Measurements from ENCODE around the gene AKIRIN1. TPM values are rescaled to one million over a fixed set of nuclear protein-coding genes. Genes with fewer than 3 reads are reported as not detected.
"Not testable (repeated sequence)": the region's sequence is repeated elsewhere in the genome, so short reads cannot be mapped to it uniquely, and the experiment has no call there.

Gene AKIRIN1
- total RNA-seq, 2 donors from 2014 or later: 73.9 to 74.6 TPM

GRCh38 chr1:39034114-39034654 lies 43.1 kb downstream of the AKIRIN1 start:
- DNase-seq (no peak), ATAC-seq (replicated peaks in 1 of 2) (no peak)
- no peaks in the 10 kb centered on the region for H3K27me3 Mint-ChIP-seq (ENCODE audit: low read depth)
- H3K4me1 Mint-ChIP-seq (ENCODE audit: low read depth): peaks cover 47% of the 10 kb centered on the region
- no peaks in the 10 kb centered on the region for H3K9me3 Mint-ChIP-seq
- peak overlapping the region; percentile 73 to 93 for H3K4me3 Mint-ChIP-seq
- H3K27ac Mint-ChIP-seq: peak overlapping the region; percentile 89
- H3K36me3 Mint-ChIP-seq (ENCODE audit: insufficient read depth in 2 of 2): peaks cover 16 to 34% of the 10 kb centered on the region in 2 donors

GRCh38 chr1:39036678-39037077 lies 45.6 kb downstream of the AKIRIN1 start:
- peaks cover 41% of the 10 kb centered on the region for H3K4me1 Mint-ChIP-seq (ENCODE audit: low read depth)
- H3K27ac Mint-ChIP-seq: no peak overlapping the region
- H3K9me3 Mint-ChIP-seq: no peaks in the 10 kb centered on the region
- ATAC-seq (replicated peaks in 1 of 2) (no peak), DNase-seq (no peak)
- H3K36me3 Mint-ChIP-seq (ENCODE audit: insufficient read depth in 2 of 2): peaks cover 12 to 26% of the 10 kb centered on the region in 2 donors
- no peaks in the 10 kb centered on the region for H3K27me3 Mint-ChIP-seq (ENCODE audit: low read depth)
- H3K4me3 Mint-ChIP-seq: no peak overlapping the region

GRCh38 chr1:39043513-39043912 lies 52.4 kb downstream of the AKIRIN1 start:
- no peak overlapping the region for H3K27ac Mint-ChIP-seq
- H3K27me3 Mint-ChIP-seq (ENCODE audit: low read depth): no peaks in the 10 kb centered on the region

GRCh38 chr1:39044762-39045161 lies 53.7 kb downstream of the AKIRIN1 start:
- ATAC-seq (replicated peaks in 1 of 2): no peak
- no peaks in the 10 kb centered on the region for H3K27me3 Mint-ChIP-seq (ENCODE audit: low read depth)
- no peak for DNase-seq
- H3K4me1 Mint-ChIP-seq (ENCODE audit: low read depth): no peaks in the 10 kb centered on the region
- no peak overlapping the region for H3K4me3 Mint-ChIP-seq
- H3K9me3 Mint-ChIP-seq: no peaks in the 10 kb centered on the region
- H3K27ac Mint-ChIP-seq: no peak overlapping the region
- peaks cover 2 to 7% of the 10 kb centered on the region in 2 donors for H3K36me3 Mint-ChIP-seq (ENCODE audit: insufficient read depth in 2 of 2)

More at GRCh38 chr1:39043513-39043912, 52.4 kb downstream of the AKIRIN1 start:
- H3K9me3 Mint-ChIP-seq: no peaks in the 10 kb centered on the region
- peaks cover 5% of the 10 kb centered on the region for H3K4me1 Mint-ChIP-seq (ENCODE audit: low read depth)
- no peak overlapping the region for H3K4me3 Mint-ChIP-seq
- H3K36me3 Mint-ChIP-seq (ENCODE audit: insufficient read depth in 2 of 2): peaks cover 2 to 12% of the 10 kb centered on the region in 2 donors
- no peak for ATAC-seq (replicated peaks in 1 of 2)
- no peak for DNase-seq

- DNase-seq (no peak), ATAC-seq (replicated peaks in 1 of 2) (no peak)
- Mint-ChIP-seq H3K4me1 (ENCODE audit: low read depth) (no peaks in the 10 kb centered on the region), H3K9me3 (no peaks in the 10 kb centered on the region), H3K4me3 (no peak overlapping the region), H3K27me3 (ENCODE audit: low read depth) (no peaks in the 10 kb centered on the region), H3K36me3 (ENCODE audit: insufficient read depth in 2 of 2) (peaks cover 2 to 7% of the 10 kb centered on the region in 2 donors), H3K27ac (no peak overlapping the region)
These were observed 54.2 kb downstream of the AKIRIN1 start for GRCh38 chr1:39045231-39045630.

GRCh38 chr1:39046613-39047210 lies 55.6 kb downstream of the AKIRIN1 start:
- Mint-ChIP-seq H3K27me3 (ENCODE audit: low read depth) (no peaks in the 10 kb centered on the region), H3K36me3 (ENCODE audit: insufficient read depth in 2 of 2) (peaks cover 2 to 7% of the 10 kb centered on the region in 2 donors), H3K4me1 (ENCODE audit: low read depth) (no peaks in the 10 kb centered on the region), H3K9me3 (no peaks in the 10 kb centered on the region), H3K4me3 (no peak overlapping the region), H3K27ac (no peak overlapping the region)
- DNase-seq (no peak), ATAC-seq (replicated peaks in 1 of 2) (no peak)

- ATAC-seq (replicated peaks in 1 of 2) (peak in 1 of 2 donors; percentile 88), DNase-seq (no peak)
- Mint-ChIP-seq H3K27me3 (ENCODE audit: low read depth) (no peaks in the 10 kb centered on the region), H3K36me3 (ENCODE audit: insufficient read depth in 2 of 2) (peaks cover 2 to 6% of the 10 kb centered on the region in 2 donors), H3K9me3 (no peaks in the 10 kb centered on the region), H3K27ac (no peak overlapping the region), H3K4me1 (ENCODE audit: low read depth) (no peaks in the 10 kb centered on the region), H3K4me3 (no peak overlapping the region)
These were observed 56.5 kb downstream of the AKIRIN1 start for GRCh38 chr1:39047374-39048229.

- H3K36me3 Mint-ChIP-seq (ENCODE audit: insufficient read depth in 2 of 2): no peaks in the 10 kb centered on the region
- DNase-seq (no peak), ATAC-seq (replicated peaks in 1 of 2) (no peak)
- H3K4me3 Mint-ChIP-seq: no peak overlapping the region
- H3K4me1 Mint-ChIP-seq (ENCODE audit: low read depth): no peaks in the 10 kb centered on the region
- H3K27ac Mint-ChIP-seq: no peak overlapping the region
- H3K9me3 Mint-ChIP-seq: no peaks in the 10 kb centered on the region
- no peaks in the 10 kb centered on the region for H3K27me3 Mint-ChIP-seq (ENCODE audit: low read depth)
These were observed 57.8 kb downstream of the AKIRIN1 start for GRCh38 chr1:39048745-39049370.

- DNase-seq (no peak), ATAC-seq (replicated peaks in 1 of 2) (no peak)
- Mint-ChIP-seq H3K4me1 (ENCODE audit: low read depth) (no peaks in the 10 kb centered on the region), H3K36me3 (ENCODE audit: insufficient read depth in 2 of 2) (no peaks in the 10 kb centered on the region), H3K27me3 (ENCODE audit: low read depth) (no peaks in the 10 kb centered on the region), H3K9me3 (no peaks in the 10 kb centered on the region), H3K4me3 (no peak overlapping the region), H3K27ac (no peak overlapping the region)
These were observed 58.9 kb downstream of the AKIRIN1 start for GRCh38 chr1:39050001-39050400.

- not testable (repeated sequence) for DNase-seq; H3K36me3 Mint-ChIP-seq (ENCODE audit: insufficient read depth in 2 of 2); H3K4me3 Mint-ChIP-seq; ATAC-seq (replicated peaks in 1 of 2); H3K9me3 Mint-ChIP-seq; H3K4me1 Mint-ChIP-seq (ENCODE audit: low read depth); H3K27me3 Mint-ChIP-seq (ENCODE audit: low read depth)
- H3K27ac Mint-ChIP-seq: peak overlapping the region; percentile 82
These were observed 60.2 kb downstream of the AKIRIN1 start for GRCh38 chr1:39051193-39051850.

GRCh38 chr1:39051956-39052355 lies 60.9 kb downstream of the AKIRIN1 start:
- ATAC-seq (replicated peaks in 1 of 2) (no peak), DNase-seq (no peak)
- no peaks in the 10 kb centered on the region for H3K4me1 Mint-ChIP-seq (ENCODE audit: low read depth)
- H3K9me3 Mint-ChIP-seq: no peaks in the 10 kb centered on the region
- no peak overlapping the region for H3K4me3 Mint-ChIP-seq
- no peak overlapping the region for H3K27ac Mint-ChIP-seq
- H3K36me3 Mint-ChIP-seq (ENCODE audit: insufficient read depth in 2 of 2): no peaks in the 10 kb centered on the region
- H3K27me3 Mint-ChIP-seq (ENCODE audit: low read depth): no peaks in the 10 kb centered on the region

GRCh38 chr1:39055213-39055710 lies 64.2 kb downstream of the AKIRIN1 start:
- not testable (repeated sequence) for H3K9me3 Mint-ChIP-seq; DNase-seq; H3K27me3 Mint-ChIP-seq (ENCODE audit: low read depth); H3K36me3 Mint-ChIP-seq (ENCODE audit: insufficient read depth in 2 of 2); H3K27ac Mint-ChIP-seq; H3K4me1 Mint-ChIP-seq (ENCODE audit: low read depth); ATAC-seq (replicated peaks in 1 of 2); H3K4me3 Mint-ChIP-seq
